Measurements from ENCODE around the gene GDF15. TPM values are rescaled to one million over a fixed set of nuclear protein-coding genes. Genes with fewer than 3 reads are reported as not detected.

GDF15 gene
- polyA plus RNA-seq, 2 of the 4 experiments (the other 2 are of a cell fraction): 56.9 to 78.5 TPM

DNA sequence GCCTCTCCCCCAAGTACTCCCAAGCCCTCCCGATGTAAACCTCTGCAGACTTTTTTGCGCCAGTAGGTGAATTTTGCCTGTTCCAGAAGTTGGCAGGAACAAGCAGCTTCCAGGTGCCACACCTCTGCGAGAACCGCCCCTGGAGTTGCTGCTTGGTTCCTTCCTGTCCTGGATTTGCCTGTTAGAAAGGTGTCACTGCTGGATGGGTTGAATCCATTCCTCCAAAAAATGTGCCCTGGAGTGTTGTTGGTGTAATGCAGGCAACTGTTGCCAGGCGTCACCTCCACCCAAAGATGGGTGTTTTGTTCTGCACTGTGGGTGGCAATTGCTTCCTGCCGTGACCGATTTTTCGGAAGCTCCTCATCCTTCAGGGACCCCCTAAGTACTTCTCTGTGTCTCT lies 39.9 kb upstream of the GDF15 start:
- peak; percentile 47 to 48; a peak in 2 of 6 replicates for ATAC-seq
- WGBS (ENCODE audit: missing lambda C conversion rate): 79% methylated on average over 8 of the region's 8 CpGs
- ChIA-PET POLR2A (interaction anchor here (1.2 kb wide), 1 partner anchor 65 kb away, joined by 3 read pairs; the partner anchor contains the start of gene JUND), CTCF (interaction anchor here (0.5 to 2.2 kb wide), 8 partner anchors 13 to 525 kb away, joined by 3 to 12 read pairs (median 5); partner anchors contain the start of gene SSBP4)
- Histone ChIP-seq H3K27ac (no peak overlapping the region), H3K4me3 (no peak overlapping the region), H3K9me3 (no peaks in the 10 kb centered on the region), H3K4me2 (no peak overlapping the region), H3K4me1 (peaks cover 12% of the 10 kb centered on the region; the same call in 1 of the 3 replicates)
- no peak for TF ChIP-seq EHMT2 (IDR thresholded peaks at IDR 0.05; ENCODE audit: low read depth)
- no peak for TF ChIP-seq RARB (CRISPR knock-in tag; IDR thresholded peaks at IDR 0.05)
- no peak for TF ChIP-seq MAFK (IDR thresholded peaks at IDR 0.05; ENCODE audit: partially characterized antibody)
- no peak for TF ChIP-seq ESRRA (IDR thresholded peaks at IDR 0.05; ENCODE audit: borderline replicate concordance, low read length)
- no peak for TF ChIP-seq NR3C1 (IDR thresholded peaks at IDR 0.05)
- TF ChIP-seq FOSL2 (IDR thresholded peaks at IDR 0.05): no peak
- TF ChIP-seq FOSL2 (CRISPR knock-in tag; IDR thresholded peaks at IDR 0.05): no peak
- TF ChIP-seq, protein P1, sequence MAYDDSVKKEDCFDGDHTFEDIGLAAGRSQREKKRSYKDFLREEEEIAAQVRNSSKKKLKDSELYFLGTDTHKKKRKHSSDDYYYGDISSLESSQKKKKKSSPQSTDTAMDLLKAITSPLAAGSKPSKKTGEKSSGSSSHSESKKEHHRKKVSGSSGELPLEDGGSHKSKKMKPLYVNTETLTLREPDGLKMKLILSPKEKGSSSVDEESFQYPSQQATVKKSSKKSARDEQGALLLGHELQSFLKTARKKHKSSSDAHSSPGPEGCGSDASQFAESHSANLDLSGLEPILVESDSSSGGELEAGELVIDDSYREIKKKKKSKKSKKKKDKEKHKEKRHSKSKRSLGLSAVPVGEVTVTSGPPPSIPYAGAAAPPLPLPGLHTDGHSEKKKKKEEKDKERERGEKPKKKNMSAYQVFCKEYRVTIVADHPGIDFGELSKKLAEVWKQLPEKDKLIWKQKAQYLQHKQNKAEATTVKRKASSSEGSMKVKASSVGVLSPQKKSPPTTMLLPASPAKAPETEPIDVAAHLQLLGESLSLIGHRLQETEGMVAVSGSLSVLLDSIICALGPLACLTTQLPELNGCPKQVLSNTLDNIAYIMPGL (CRISPR knock-in tag; IDR thresholded peaks at IDR 0.05; ENCODE audit: borderline replicate concordance): no peak
- no peak for TF ChIP-seq BHLHE40 (IDR thresholded peaks at IDR 0.05; ENCODE audit: low read depth, low read length)
- TF ChIP-seq, protein P2, sequence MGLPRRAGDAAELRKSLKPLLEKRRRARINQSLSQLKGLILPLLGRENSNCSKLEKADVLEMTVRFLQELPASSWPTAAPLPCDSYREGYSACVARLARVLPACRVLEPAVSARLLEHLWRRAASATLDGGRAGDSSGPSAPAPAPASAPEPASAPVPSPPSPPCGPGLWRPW (IDR thresholded peaks at IDR 0.05): no peak
- no peak for TF ChIP-seq TFCP2L1 (CRISPR knock-in tag; IDR thresholded peaks at IDR 0.05)
- TF ChIP-seq RAD21 (conservative IDR thresholded peaks at IDR 0.05 in 1 of 2, IDR thresholded peaks at IDR 0.05 in 1 of 2): no peak
- TF ChIP-seq CEBPB (IDR thresholded peaks at IDR 0.05): no peak
- no peak for TF ChIP-seq ZFP36 (IDR thresholded peaks at IDR 0.05; ENCODE audit: borderline replicate concordance, partially characterized antibody)
- TF ChIP-seq, protein P3, sequence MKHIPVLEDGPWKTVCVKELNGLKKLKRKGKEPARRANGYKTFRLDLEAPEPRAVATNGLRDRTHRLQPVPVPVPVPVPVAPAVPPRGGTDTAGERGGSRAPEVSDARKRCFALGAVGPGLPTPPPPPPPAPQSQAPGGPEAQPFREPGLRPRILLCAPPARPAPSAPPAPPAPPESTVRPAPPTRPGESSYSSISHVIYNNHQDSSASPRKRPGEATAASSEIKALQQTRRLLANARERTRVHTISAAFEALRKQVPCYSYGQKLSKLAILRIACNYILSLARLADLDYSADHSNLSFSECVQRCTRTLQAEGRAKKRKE (CRISPR knock-in tag; IDR thresholded peaks at IDR 0.05; ENCODE audit: low read depth): no peak
- TF ChIP-seq HOXB13 (CRISPR knock-in tag; IDR thresholded peaks at IDR 0.05; ENCODE audit: low read depth): no peak
- no peak for TF ChIP-seq JUN (IDR thresholded peaks at IDR 0.05)
- no peak for TF ChIP-seq TP53 (CRISPR knock-in tag; IDR thresholded peaks at IDR 0.05)
- DNase-seq (ENCODE audit: low read depth in 1 of 2, low spot score in 1 of 2): peak in 1 of 2 experiments; percentile 40
- no peak for FAIRE-seq

DNA sequence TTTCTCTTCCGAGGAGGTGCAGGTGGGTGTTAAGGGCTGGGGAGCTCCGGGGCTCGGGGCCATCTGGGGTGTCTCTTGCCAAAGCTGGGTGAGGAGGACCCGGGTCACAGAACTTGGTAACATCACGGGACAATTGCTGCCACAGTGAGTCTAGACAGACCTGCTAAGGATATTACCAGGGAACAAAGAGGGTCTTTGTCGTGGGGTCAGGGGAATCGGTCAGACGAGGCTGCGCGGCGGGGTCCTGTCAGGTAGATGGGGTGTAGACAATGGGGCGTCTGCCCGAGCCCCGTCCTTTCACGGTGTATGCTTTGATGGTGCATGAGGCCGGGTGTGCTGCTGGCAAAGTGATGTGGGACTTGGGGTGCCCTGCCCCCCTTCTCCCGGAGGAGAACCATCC lies 37.8 kb upstream of the GDF15 start:
- DNase-seq (ENCODE audit: low read depth in 1 of 2, low spot score in 1 of 2): no peak
- TF ChIP-seq HOXB13 (CRISPR knock-in tag; IDR thresholded peaks at IDR 0.05; ENCODE audit: low read depth): no peak
- no peak for TF ChIP-seq RNF2 (IDR thresholded peaks at IDR 0.05; ENCODE audit: borderline replicate concordance, low read depth)
- TF ChIP-seq NPAS2 (CRISPR knock-in tag; IDR thresholded peaks at IDR 0.05; ENCODE audit: borderline replicate concordance): no peak
- TF ChIP-seq KDM1A (IDR thresholded peaks at IDR 0.05; ENCODE audit: low read depth): no peak
- TF ChIP-seq, protein P2 (IDR thresholded peaks at IDR 0.05): no peak
- no peak for TF ChIP-seq EHMT2 (IDR thresholded peaks at IDR 0.05; ENCODE audit: low read depth)
- no peak for TF ChIP-seq ESRRA (IDR thresholded peaks at IDR 0.05; ENCODE audit: borderline replicate concordance, low read length)
- TF ChIP-seq HOXB5 (CRISPR knock-in tag; IDR thresholded peaks at IDR 0.05): no peak
- TF ChIP-seq SREBF2 (IDR thresholded peaks at IDR 0.05): no peak
- no peak for TF ChIP-seq EP300 (IDR thresholded peaks at IDR 0.05)
- TF ChIP-seq, protein P4, sequence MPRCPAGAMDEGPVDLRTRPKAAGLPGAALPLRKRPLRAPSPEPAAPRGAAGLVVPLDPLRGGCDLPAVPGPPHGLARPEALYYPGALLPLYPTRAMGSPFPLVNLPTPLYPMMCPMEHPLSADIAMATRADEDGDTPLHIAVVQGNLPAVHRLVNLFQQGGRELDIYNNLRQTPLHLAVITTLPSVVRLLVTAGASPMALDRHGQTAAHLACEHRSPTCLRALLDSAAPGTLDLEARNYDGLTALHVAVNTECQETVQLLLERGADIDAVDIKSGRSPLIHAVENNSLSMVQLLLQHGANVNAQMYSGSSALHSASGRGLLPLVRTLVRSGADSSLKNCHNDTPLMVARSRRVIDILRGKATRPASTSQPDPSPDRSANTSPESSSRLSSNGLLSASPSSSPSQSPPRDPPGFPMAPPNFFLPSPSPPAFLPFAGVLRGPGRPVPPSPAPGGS (IDR thresholded peaks at IDR 0.05): no peak
- no peak for TF ChIP-seq ZC3H11A (IDR thresholded peaks at IDR 0.05)
- TF ChIP-seq ZSCAN20 (CRISPR knock-in tag; IDR thresholded peaks at IDR 0.05): no peak
- no peak for TF ChIP-seq CHD2 (IDR thresholded peaks at IDR 0.05; ENCODE audit: low read length, partially characterized antibody)
- TF ChIP-seq TFCP2L1 (CRISPR knock-in tag; IDR thresholded peaks at IDR 0.05): no peak
- TF ChIP-seq, protein P5, sequence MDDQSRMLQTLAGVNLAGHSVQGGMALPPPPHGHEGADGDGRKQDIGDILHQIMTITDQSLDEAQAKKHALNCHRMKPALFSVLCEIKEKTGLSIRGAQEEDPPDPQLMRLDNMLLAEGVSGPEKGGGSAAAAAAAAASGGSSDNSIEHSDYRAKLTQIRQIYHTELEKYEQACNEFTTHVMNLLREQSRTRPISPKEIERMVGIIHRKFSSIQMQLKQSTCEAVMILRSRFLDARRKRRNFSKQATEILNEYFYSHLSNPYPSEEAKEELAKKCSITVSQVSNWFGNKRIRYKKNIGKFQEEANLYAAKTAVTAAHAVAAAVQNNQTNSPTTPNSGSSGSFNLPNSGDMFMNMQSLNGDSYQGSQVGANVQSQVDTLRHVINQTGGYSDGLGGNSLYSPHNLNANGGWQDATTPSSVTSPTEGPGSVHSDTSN (IDR thresholded peaks at IDR 0.05): no peak
- no peak for TF ChIP-seq RCOR1 (IDR thresholded peaks at IDR 0.05; ENCODE audit: low read depth, low read length)
- no peak for TF ChIP-seq POLR2AphosphoS2 (conservative IDR thresholded peaks at IDR 0.05; ENCODE audit: low read length)
- Histone ChIP-seq H3K4me1 (peaks cover 7% of the 10 kb centered on the region; the same call in 1 of the 3 replicates), H3K4me2 (no peak overlapping the region), H3K27ac (peak overlapping the region in 1 of 2 experiments; percentile 77; a peak in 3 of 6 replicates), H3K4me3 (no peak overlapping the region), H3K9me3 (no peaks in the 10 kb centered on the region)
- ChIA-PET POLR2A (interaction anchor here (1.2 kb wide), 1 partner anchor 42 kb away, joined by 3 read pairs; no protein-coding TSS in a partner anchor), CTCF (interaction anchor here (0.6 to 4.4 kb wide), 11 partner anchors 10 to 172 kb away, joined by 3 to 109 read pairs (median 11); partner anchors contain the start of gene SSBP4)
- 88% methylated on average over 15 of the region's 17 CpGs for WGBS (ENCODE audit: missing lambda C conversion rate)
- no peak for FAIRE-seq
- ATAC-seq: no peak

Measured in A549 (cell line).